HL-60 (cell line): ENCODE results near the gene CYP24A1.

ENCODE experiments used
- CTCF ChIP-seq: IDR thresholded peaks from one replicate; pipeline ENCODE4 v1.5.1; 2011; ENCODE audit warnings: low read length, control low read depth, inconsistent platforms; ENCODE audit not compliant: insufficient read depth
- POLR2AphosphoS5 ChIP-seq: IDR thresholded peaks from 2 replicates; pipeline ENCODE4 v1.6.1; 2012; ENCODE audit warnings: low read depth

GRCh38 chr20:54140486-54140885, 33.3 kb downstream of the CYP24A1 start:
- no peak for TF ChIP-seq CTCF
- no peak for TF ChIP-seq POLR2AphosphoS5
